CD4-positive, CD25-positive, alpha-beta regulatory T cell (primary cell): ENCODE data around the gene FGF1. TPM values are rescaled to one million over a fixed set of nuclear protein-coding genes. Genes with fewer than 3 reads are reported as not detected.

Experiments
- ATAC-seq, 2 donors: fragments of 150-1000 bp; cut with Tn5 transposase; one replicate each; pipeline ENCODE4 v1.10.0; 2021; ENCODE audit warnings: low read depth in 2 of 2, moderate number of reproducible peaks in 2 of 2, moderate library complexity in 1 of 2
- DNase-seq, 3 donors: peaks; one replicate each; pipeline versions ENCODE4 v3.0.0 to v3.0.0-alpha.2; 2012 to 2022; ENCODE audit warnings: mixed read lengths in 1 of 3
- H3K27ac ChIP-seq: one replicate; pipeline ENCODE4 v1.7.0; 2013; ENCODE audit warnings: mild to moderate bottlenecking, low read length; ENCODE audit not compliant: insufficient read depth, poor library complexity, severe bottlenecking
- H3K27me3 ChIP-seq: one replicate; pipeline ENCODE4 v1.7.0; 2013; ENCODE audit warnings: low read length; ENCODE audit not compliant: control insufficient read depth, insufficient read depth
- H3K36me3 ChIP-seq: one replicate; pipeline ENCODE4 v1.7.0; 2013; ENCODE audit warnings: mild to moderate bottlenecking, low read length, moderate library complexity; ENCODE audit not compliant: control insufficient read depth, insufficient read depth
- H3K4me1 ChIP-seq: 2 replicates; pipeline ENCODE4 v1.7.0; 2013; ENCODE audit warnings: mild to moderate bottlenecking, low read length; ENCODE audit not compliant: insufficient read depth, control insufficient read depth, poor library complexity, severe bottlenecking
- H3K4me3 ChIP-seq: one replicate; pipeline ENCODE4 v1.7.0; 2013; ENCODE audit warnings: low read depth, mild to moderate bottlenecking, low read length, moderate library complexity
- H3K9me3 ChIP-seq, 2 experiments: 1 replicate in 1 of 2; 2 replicates in 1 of 2; pipeline ENCODE4 v1.7.0; 2013; ENCODE audit warnings: low read length in 2 of 2, mild to moderate bottlenecking in 1 of 2, moderate library complexity in 1 of 2; ENCODE audit not compliant: control insufficient read depth in 2 of 2
- H3K27ac Mint-ChIP-seq, 3 donors: one replicate each; pipeline ENCODE4 v1.8.0; 2020 to 2022; ENCODE audit warnings: mild to moderate bottlenecking in 3 of 3, mixed read lengths in 3 of 3, moderate library complexity in 2 of 3
- H3K27me3 Mint-ChIP-seq: one replicate; pipeline ENCODE4 v1.8.0; 2022; ENCODE audit warnings: mild to moderate bottlenecking, mixed read lengths
- H3K36me3 Mint-ChIP-seq: one replicate; pipeline ENCODE4 v1.8.0; 2020; ENCODE audit warnings: mixed read lengths
- H3K4me1 Mint-ChIP-seq, 4 donors: one replicate each; pipeline ENCODE4 v1.8.0; 2020 to 2022; ENCODE audit warnings: mixed read lengths in 4 of 4, mild to moderate bottlenecking in 1 of 4
- H3K4me3 Mint-ChIP-seq, 4 donors: one replicate each; pipeline ENCODE4 v1.8.0; 2020 to 2022; ENCODE audit warnings: mild to moderate bottlenecking in 4 of 4, mixed read lengths in 4 of 4, moderate library complexity in 3 of 4
- H3K9me3 Mint-ChIP-seq, 7 donors: one replicate each; pipeline ENCODE4 v1.8.0; 2020 to 2022; ENCODE audit warnings: mixed read lengths in 7 of 7, mild to moderate bottlenecking in 3 of 7, moderate library complexity in 2 of 7
- polyA plus RNA-seq, 4 donors: library from polyadenylated mRNA; unstranded; fragments of 300-500 nt; fragmentation: Illumina TruSeq; gene quantifications; one replicate each; pipeline ENCODE4 v1.2.3, GENCODE V29; 2021
- total RNA-seq: library from RNA; stranded (reverse); gene quantifications from one replicate; pipeline ENCODE4 v1.2.3, GENCODE V29; 2022

FGF1 gene
- total and polyA plus RNA-seq, 5 donors from 2014 or later, result not detected

GRCh38 chr5:142701673-142702311 lies 15.9 kb upstream of the FGF1 start:
- Mint-ChIP-seq H3K36me3 (no peaks in the 10 kb centered on the region), H3K4me3 (no peak overlapping the region), H3K9me3 (peaks cover 0 to 2% (median 0%) of the 10 kb centered on the region in 7 donors), H3K27me3 (peaks cover 29% of the 10 kb centered on the region), H3K27ac (no peak overlapping the region), H3K4me1 (peaks cover 0 to 3% (median 0%) of the 10 kb centered on the region in 4 donors)
- H3K27me3 ChIP-seq, result peaks cover 3% of the 10 kb centered on the region
- no peak for ATAC-seq
- DNase-seq, result no peak
- H3K9me3 ChIP-seq, result no peaks in the 10 kb centered on the region
- H3K36me3 ChIP-seq, result no peaks in the 10 kb centered on the region
- no peak overlapping the region for H3K4me3 ChIP-seq
- no peaks in the 10 kb centered on the region for H3K4me1 ChIP-seq
- no peak overlapping the region for H3K27ac ChIP-seq

GRCh38 chr5:142700566-142700965 lies 14.7 kb upstream of the FGF1 start:
- Histone ChIP-seq H3K27ac (no peak overlapping the region), H3K4me1 (no peaks in the 10 kb centered on the region), H3K9me3 (no peaks in the 10 kb centered on the region), H3K4me3 (no peak overlapping the region), H3K27me3 (peaks cover 3% of the 10 kb centered on the region), H3K36me3 (no peaks in the 10 kb centered on the region)
- no peak for DNase-seq
- peaks cover 27% of the 10 kb centered on the region for H3K27me3 Mint-ChIP-seq
- peaks cover 0 to 3% (median 0%) of the 10 kb centered on the region in 4 donors for H3K4me1 Mint-ChIP-seq
- no peak overlapping the region for H3K27ac Mint-ChIP-seq
- ATAC-seq, result no peak
- H3K4me3 Mint-ChIP-seq, result no peak overlapping the region
- no peaks in the 10 kb centered on the region for H3K36me3 Mint-ChIP-seq
- H3K9me3 Mint-ChIP-seq, result peaks cover 0 to 2% (median 0%) of the 10 kb centered on the region in 7 donors

GRCh38 chr5:142699184-142699720 lies 13.4 kb upstream of the FGF1 start:
- no peak overlapping the region for H3K27ac Mint-ChIP-seq
- ATAC-seq (peak; percentile 65 to 82), DNase-seq (peak; percentile 54 to 70 (median 69))
- H3K4me3 ChIP-seq, result no peak overlapping the region
- peaks cover 2% of the 10 kb centered on the region for H3K27me3 ChIP-seq
- H3K36me3 ChIP-seq, result no peaks in the 10 kb centered on the region
- no peaks in the 10 kb centered on the region for H3K4me1 ChIP-seq
- H3K27me3 Mint-ChIP-seq, result peaks cover 23% of the 10 kb centered on the region
- H3K36me3 Mint-ChIP-seq, result no peaks in the 10 kb centered on the region
- H3K9me3 ChIP-seq, result no peaks in the 10 kb centered on the region
- no peak overlapping the region for H3K4me3 Mint-ChIP-seq
- H3K27ac ChIP-seq, result no peak overlapping the region
- H3K4me1 Mint-ChIP-seq, result peaks cover 0 to 3% (median 0%) of the 10 kb centered on the region in 4 donors
- H3K9me3 Mint-ChIP-seq, result no peaks in the 10 kb centered on the region

GRCh38 chr5:142698447-142699183 lies 12.7 kb upstream of the FGF1 start:
- no peak for ATAC-seq
- peaks cover 4% of the 10 kb centered on the region for H3K27me3 ChIP-seq
- Mint-ChIP-seq H3K27ac (no peak overlapping the region), H3K4me1 (peaks cover 0 to 3% (median 0%) of the 10 kb centered on the region in 4 donors), H3K36me3 (no peaks in the 10 kb centered on the region), H3K9me3 (no peaks in the 10 kb centered on the region), H3K27me3 (peaks cover 27% of the 10 kb centered on the region), H3K4me3 (no peak overlapping the region)
- DNase-seq, result no peak
- no peaks in the 10 kb centered on the region for H3K9me3 ChIP-seq
- H3K36me3 ChIP-seq, result no peaks in the 10 kb centered on the region
- H3K27ac ChIP-seq, result no peak overlapping the region
- H3K4me1 ChIP-seq, result no peaks in the 10 kb centered on the region
- no peak overlapping the region for H3K4me3 ChIP-seq

- Mint-ChIP-seq H3K4me1 (peaks cover 0 to 3% (median 0%) of the 10 kb centered on the region in 4 donors), H3K36me3 (no peaks in the 10 kb centered on the region), H3K27ac (peak overlapping the region in 1 of 3 donors; percentile 76), H3K27me3 (peaks cover 20% of the 10 kb centered on the region), H3K4me3 (no peak overlapping the region), H3K9me3 (no peaks in the 10 kb centered on the region)
- no peaks in the 10 kb centered on the region for H3K36me3 ChIP-seq
- H3K27ac ChIP-seq, result no peak overlapping the region
- no peak overlapping the region for H3K4me3 ChIP-seq
- H3K27me3 ChIP-seq, result peaks cover 4% of the 10 kb centered on the region
- no peaks in the 10 kb centered on the region for H3K4me1 ChIP-seq
- ATAC-seq, result no peak
- H3K9me3 ChIP-seq, result no peaks in the 10 kb centered on the region
- no peak for DNase-seq
Observed at GRCh38 chr5:142697356-142698255, 11.7 kb upstream of the FGF1 start.

GRCh38 chr5:142696379-142696778 lies 10.5 kb upstream of the FGF1 start:
- Mint-ChIP-seq H3K9me3 (no peaks in the 10 kb centered on the region), H3K36me3 (no peaks in the 10 kb centered on the region), H3K27me3 (peaks cover 16% of the 10 kb centered on the region), H3K27ac (no peak overlapping the region), H3K4me1 (peaks cover 0 to 3% (median 0%) of the 10 kb centered on the region in 4 donors), H3K4me3 (no peak overlapping the region)
- H3K36me3 ChIP-seq, result no peaks in the 10 kb centered on the region
- no peak overlapping the region for H3K27ac ChIP-seq
- no peak for DNase-seq
- no peaks in the 10 kb centered on the region for H3K4me1 ChIP-seq
- H3K9me3 ChIP-seq, result no peaks in the 10 kb centered on the region
- no peak for ATAC-seq
- peaks cover 4% of the 10 kb centered on the region for H3K27me3 ChIP-seq
- no peak overlapping the region for H3K4me3 ChIP-seq

GRCh38 chr5:142694092-142694856 lies 8.4 kb upstream of the FGF1 start:
- Mint-ChIP-seq H3K27me3 (peaks cover 13% of the 10 kb centered on the region), H3K9me3 (no peaks in the 10 kb centered on the region), H3K4me3 (no peak overlapping the region), H3K27ac (no peak overlapping the region), H3K4me1 (peaks cover 0 to 3% (median 0%) of the 10 kb centered on the region in 4 donors), H3K36me3 (peaks cover 4% of the 10 kb centered on the region)
- H3K27ac ChIP-seq, result no peak overlapping the region
- DNase-seq, result no peak
- no peaks in the 10 kb centered on the region for H3K9me3 ChIP-seq
- H3K27me3 ChIP-seq, result peaks cover 6% of the 10 kb centered on the region
- no peaks in the 10 kb centered on the region for H3K4me1 ChIP-seq
- H3K4me3 ChIP-seq, result no peak overlapping the region
- no peak for ATAC-seq
- H3K36me3 ChIP-seq, result no peaks in the 10 kb centered on the region
